K562 (cell line): ENCODE results near the gene PDCD1. TPM values are rescaled to one million over a fixed set of nuclear protein-coding genes. Genes with fewer than 3 reads are reported as not detected.
A peak's percentile ranks its signal among the peaks of the same experiment; 100 is the strongest.

Experiments
- CREB3 ChIP-seq: fragments of 450-650 bp; conservative IDR thresholded peaks from 2 replicates; pipeline ENCODE4 v1.6.1; 2016; ENCODE audit warnings: missing genetic modification characterization, low read depth, mild to moderate bottlenecking, missing compliant biosample characterization, moderate library complexity
- MGA ChIP-seq: fragments of 450-650 bp; IDR thresholded peaks from 2 replicates; pipeline ENCODE4 v1.6.1; 2016; ENCODE audit warnings: mild to moderate bottlenecking, moderate library complexity
- NFRKB ChIP-seq: fragments of 450-650 bp; IDR thresholded peaks from 2 replicates; pipeline ENCODE4 v1.6.1; 2016; ENCODE audit warnings: low read depth
- RAD51 ChIP-seq: fragments of 450-650 bp; IDR thresholded peaks from 2 replicates; pipeline ENCODE4 v1.7.1; 2016; ENCODE audit warnings: low read depth, mild to moderate bottlenecking, borderline replicate concordance
- TFAP4 ChIP-seq: sonication (generic); formaldehyde crosslinking; IDR thresholded peaks from 2 replicates; pipeline ENCODE4 v1.8.0; 2022; ENCODE audit warnings: missing genetic modification reagents, mild to moderate bottlenecking, moderate library complexity, borderline replicate concordance
- TFE3 ChIP-seq: fragments of 450-650 bp; formaldehyde crosslinking; IDR thresholded peaks from 2 replicates; pipeline ENCODE4 v1.4.0; 2020; ENCODE audit warnings: mild to moderate bottlenecking, mixed read lengths
- THRB ChIP-seq: fragments of 450-650 bp; formaldehyde crosslinking; conservative IDR thresholded peaks from 2 replicates; pipeline ENCODE4 v1.4.0; 2022; ENCODE audit warnings: mild to moderate bottlenecking, missing genetic modification characterization
- USF2 ChIP-seq: sonication (generic); formaldehyde crosslinking; IDR thresholded peaks from 2 replicates; pipeline ENCODE4 v1.5.0; 2020; ENCODE audit warnings: missing genetic modification reagents
- ZNF212 ChIP-seq: fragments of 450-650 bp; formaldehyde crosslinking; IDR thresholded peaks from 2 replicates; pipeline ENCODE4 v1.4.0; 2020; ENCODE audit warnings: mild to moderate bottlenecking
- polyA plus RNA-seq, 8 experiments: library from polyadenylated mRNA; depleted of rRNA in 4 of 8; stranded (reverse) in 5 of 8; unstranded in 3 of 8; fragments of >200 nt; fragmentation: Nextera tagmentation in 2 of 8; fragmentation: Illumina TruSeq in 1 of 8; extraction: Ambion mirVana in 2 of 8; extraction: Trizol in 1 of 8; gene quantifications; 2 replicates each; pipeline versions ENCODE4 v1.2.1 to v1.2.3, GENCODE V29; 2011 to 2014; ENCODE audit warnings: inconsistent platforms in 1 of 8, missing spikeins in 1 of 8
- total RNA-seq, 7 experiments: library from RNA; depleted of rRNA in 6 of 7; stranded (reverse); fragments of >200 nt in 6 of 7; fragmentation: Illumina TruSeq in 2 of 7; extraction: Trizol in 2 of 7; gene quantifications; 2 replicates each; pipeline versions ENCODE4 v1.2.1 to v1.2.3, GENCODE V29; 2011 to 2021; ENCODE audit warnings: low replicate concordance in 1 of 7

Gene PDCD1
- total and polyA plus RNA-seq, 9 of the 15 experiments (the other 6 are each of a cell fraction or from before 2014, with no cell fraction given) = 0.15 to 2.5 (median 1.0) TPM; not detected in 2

- TF ChIP-seq THRB = no peak
- TF ChIP-seq NFRKB = no peak
- TF ChIP-seq USF2 (CRISPR knock-in tag) = peak; percentile 68
- TF ChIP-seq ZNF212 (CRISPR knock-in tag) = no peak
- TF ChIP-seq TFE3 (CRISPR knock-in tag) = peak; percentile 38; the same call in 1 of the 2 replicates
- TF ChIP-seq RAD51 = peak; percentile 70
- TF ChIP-seq TFAP4 (CRISPR knock-in tag) = 0 out of 2 replicates have a peak, but pooled peaks have one; percentile 29
- TF ChIP-seq MGA = peak; percentile 56
- no peak for TF ChIP-seq CREB3 (tag)
Observed at GRCh38 chr2:241818943-241819270, 39.8 kb downstream of the PDCD1 start (continued).
